HG02759 (cell line): ENCODE measurements around the gene COL4A6.

ENCODE experiments used
- ATAC-seq: cut with Tn5 transposase; IDR thresholded peaks from one replicate; pipeline ENCODE4 v1.9.1; 2021; ENCODE audit warnings: mild to moderate bottlenecking, moderate library complexity; ENCODE audit not compliant: unreplicated experiment

COL4A6 gene

GRCh38 chrX:108275732-108276131 lies 162.5 kb downstream of the COL4A6 start:
- ATAC-seq = no peak

- no peak for ATAC-seq
Measured at GRCh38 chrX:108271397-108271787, 166.8 kb downstream of the COL4A6 start.

DNA sequence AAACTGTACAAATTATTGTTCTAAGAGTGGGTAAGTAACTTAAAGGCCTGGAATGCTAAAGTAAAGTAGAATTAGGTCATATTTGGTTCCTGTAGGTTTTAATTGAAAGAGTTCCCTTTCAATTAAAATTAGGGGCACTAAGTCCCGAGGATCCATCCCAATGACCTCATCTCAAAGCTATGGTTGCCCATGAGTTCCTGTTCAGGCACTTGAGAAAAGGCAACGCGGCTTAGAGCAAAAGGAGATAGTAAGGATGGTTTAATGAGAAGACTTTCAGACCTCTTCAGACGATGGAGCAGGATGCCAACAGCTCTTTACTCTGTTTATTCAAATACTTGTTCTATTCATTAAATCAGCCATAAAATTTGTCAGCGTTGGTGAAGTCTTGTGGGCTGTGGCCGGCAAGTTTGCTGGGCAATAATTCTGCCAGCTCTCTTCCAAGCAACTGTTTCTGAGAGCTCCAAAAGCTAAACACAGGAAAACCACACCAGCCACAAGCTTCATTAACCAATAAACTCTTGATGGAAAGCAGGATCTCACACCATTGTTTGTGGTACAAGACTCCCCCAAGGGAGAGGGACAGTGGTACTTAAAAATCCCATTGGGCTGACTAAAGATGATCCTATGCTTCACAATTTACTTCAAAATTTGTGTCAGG lies 167.4 kb downstream of the COL4A6 start:
- no peak for ATAC-seq

DNA sequence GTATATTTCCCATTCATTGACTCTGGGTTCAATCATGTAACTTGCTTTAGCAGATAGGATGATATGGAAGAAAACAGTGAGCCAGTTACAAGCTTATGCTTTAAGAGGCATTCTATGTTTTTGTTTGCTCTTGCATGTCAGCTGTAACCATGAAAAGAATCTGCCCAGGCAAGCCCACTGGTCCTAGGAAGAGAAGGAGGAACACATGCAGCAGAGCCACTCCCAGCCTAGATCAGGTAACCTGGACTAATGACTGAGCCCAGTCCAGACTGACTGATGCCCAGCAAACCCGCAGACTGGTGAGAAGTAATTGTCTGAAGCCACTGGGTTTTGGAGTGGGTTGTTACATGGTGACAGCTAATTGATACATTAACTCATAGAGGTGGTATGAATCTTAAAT lies 167.9 kb downstream of the COL4A6 start:
- ATAC-seq = peak; percentile 46

GRCh38 chrX:108268434-108269080 lies 169.7 kb downstream of the COL4A6 start:
- no peak for ATAC-seq

- no peak for ATAC-seq
Measured at GRCh38 chrX:108267557-108267956, 170.7 kb downstream of the COL4A6 start.

DNA sequence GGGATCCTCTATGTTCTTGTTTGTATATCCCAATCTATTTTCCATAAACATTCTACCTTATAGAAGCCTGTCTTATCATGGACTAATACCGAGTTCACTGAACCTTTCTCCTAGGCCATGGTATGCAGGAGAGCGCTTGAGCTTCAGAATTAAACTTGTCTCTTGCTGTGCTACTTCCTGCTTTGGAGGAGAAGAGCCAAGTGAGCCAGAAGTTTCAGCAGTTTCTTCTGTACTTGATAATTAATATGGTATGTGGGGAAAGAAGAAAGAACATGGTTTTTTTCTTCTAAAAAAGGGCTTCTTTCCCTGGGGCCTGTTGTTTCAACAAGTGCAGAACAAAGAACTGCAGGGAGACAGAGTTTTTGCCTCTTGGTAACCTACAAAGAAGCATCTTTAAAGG lies 173.8 kb downstream of the COL4A6 start:
- ATAC-seq = no peak

DNA sequence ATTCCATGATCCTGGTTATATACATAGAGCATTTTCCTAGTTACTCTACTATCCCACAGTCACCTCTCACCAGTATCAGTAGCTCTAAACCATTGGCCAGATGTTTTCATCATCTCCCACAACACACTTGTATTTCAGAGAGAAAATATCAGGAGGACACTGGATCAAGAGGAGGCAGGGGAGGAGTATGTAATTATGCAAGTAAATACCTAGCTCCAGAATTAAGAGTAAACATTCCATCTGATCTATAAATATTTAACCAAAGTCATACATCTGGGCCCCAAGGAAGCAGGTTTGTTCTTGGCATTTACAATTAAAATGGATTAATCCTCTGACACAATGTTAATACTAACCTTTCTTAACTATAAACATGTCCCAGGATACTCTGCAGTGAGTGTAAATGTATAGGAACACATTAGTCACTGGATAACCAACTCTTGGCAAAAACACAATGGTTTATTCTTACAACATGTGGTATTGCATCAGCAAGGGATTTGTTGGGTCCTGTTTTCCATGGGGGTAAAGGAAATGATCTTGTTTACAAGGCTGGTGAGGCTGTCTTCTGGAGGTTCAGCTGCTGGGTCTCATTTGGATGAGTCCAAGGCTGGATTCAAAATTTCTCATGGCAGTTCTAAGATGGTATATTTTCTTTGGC lies 176.5 kb downstream of the COL4A6 start:
- ATAC-seq = no peak

GRCh38 chrX:108257556-108257955 lies 180.7 kb downstream of the COL4A6 start:
- ATAC-seq = no peak

DNA sequence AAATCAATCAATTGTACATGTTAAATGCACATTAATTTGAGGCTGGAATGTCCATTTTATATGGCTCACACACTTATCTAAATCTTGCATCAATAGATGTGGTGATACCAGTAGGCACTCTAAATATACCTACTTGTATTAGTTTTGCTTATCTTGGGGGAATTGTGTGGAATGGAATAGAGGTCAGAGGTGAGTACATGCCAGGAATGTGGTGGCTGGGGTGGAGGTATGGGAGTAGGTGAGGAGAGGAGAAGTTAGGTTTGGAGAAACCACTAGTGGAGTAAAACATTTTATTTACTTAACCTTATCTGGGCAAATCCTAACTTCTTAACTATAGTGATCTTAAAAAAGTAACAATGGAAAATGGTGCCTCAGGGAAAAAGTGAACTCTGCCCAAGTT lies 183.6 kb downstream of the COL4A6 start:
- ATAC-seq = no peak

GRCh38 chrX:108250654-108251579 lies 187.3 kb downstream of the COL4A6 start:
- ATAC-seq = no peak

- ATAC-seq = no peak
Measured at GRCh38 chrX:108246304-108246954, 191.8 kb downstream of the COL4A6 start.

DNA sequence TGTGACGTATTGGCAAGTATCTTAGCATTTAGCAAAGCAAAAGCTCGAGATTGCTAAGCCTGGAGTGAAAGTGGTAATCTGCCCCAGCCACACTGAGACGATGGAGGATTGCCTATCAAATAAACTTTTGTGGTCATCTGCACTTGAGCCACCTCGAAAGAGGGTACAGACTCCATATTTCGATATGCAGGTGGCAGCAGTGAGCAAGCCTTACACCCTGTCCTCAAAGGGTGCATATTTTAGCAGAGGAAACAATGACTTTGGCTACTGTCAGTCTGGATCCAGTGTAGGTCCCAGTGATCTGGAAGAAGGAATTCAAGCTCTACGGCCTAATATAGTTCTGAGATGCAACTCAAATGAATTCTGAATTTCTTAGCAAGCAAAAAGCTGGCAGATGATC lies 192.8 kb downstream of the COL4A6 start:
- ATAC-seq = no peak

- no peak for ATAC-seq
Measured at GRCh38 chrX:108235986-108236385, 202.2 kb downstream of the COL4A6 start.

GRCh38 chrX:108230574-108230973 lies 207.6 kb downstream of the COL4A6 start:
- ATAC-seq = no peak

DNA sequence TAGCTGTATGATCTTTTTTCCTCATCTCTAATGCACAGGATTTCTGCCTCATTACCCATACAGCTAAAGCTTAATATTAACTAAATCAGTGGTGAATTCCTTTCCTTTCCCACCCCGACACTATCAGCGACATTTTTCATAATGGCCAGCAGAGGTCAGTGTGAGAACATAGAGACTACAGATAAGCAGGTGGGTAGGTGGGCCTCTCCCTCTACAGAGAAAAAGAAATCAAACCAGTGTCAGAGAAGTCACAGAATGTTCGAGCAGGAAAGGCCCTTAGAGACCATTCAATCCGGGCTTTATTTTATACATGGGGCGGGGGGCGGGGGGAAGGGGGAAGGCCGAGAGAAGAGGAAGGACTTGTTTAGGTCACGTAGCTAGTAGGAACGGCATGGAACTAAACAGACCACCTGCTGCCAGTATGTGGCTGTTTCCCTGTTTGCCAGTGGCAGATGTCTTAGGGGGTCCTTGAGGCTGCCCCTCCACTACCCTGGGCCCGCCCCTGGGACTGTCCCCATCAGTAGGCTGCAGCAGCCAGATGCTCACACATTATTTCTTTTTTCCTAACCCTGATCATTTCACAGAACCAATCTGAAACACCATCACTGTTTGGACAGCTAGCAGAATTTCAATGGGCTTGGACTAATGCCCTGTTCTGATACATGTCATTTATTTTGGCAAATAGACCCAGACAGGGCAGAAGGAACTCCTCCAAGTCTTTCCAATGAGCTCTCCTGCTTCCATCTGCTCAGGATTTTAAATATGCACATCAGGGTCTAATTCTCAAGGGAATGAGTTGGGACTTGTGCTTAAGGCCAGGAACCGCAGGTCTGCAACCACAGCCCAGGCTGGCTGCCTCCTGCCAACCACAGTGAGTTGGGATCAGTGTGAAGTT lies 213.2 kb downstream of the COL4A6 start:
- ATAC-seq = peak; percentile 85

GRCh38 chrX:108224218-108224617 lies 214.0 kb downstream of the COL4A6 start:
- ATAC-seq = peak; percentile 15

GRCh38 chrX:108223585-108223984 lies 214.6 kb downstream of the COL4A6 start:
- ATAC-seq = no peak

- no peak for ATAC-seq
Measured at GRCh38 chrX:108221301-108221864, 216.8 kb downstream of the COL4A6 start.
